H1 (cell line): Measurements from ENCODE around the gene TVP23A. TPM values are rescaled to one million over a fixed set of nuclear protein-coding genes. Genes with fewer than 3 reads are reported as not detected.
A peak's percentile ranks its signal among the peaks of the same experiment; 100 is the strongest.

ENCODE experiments used
- CTCF ChIA-PET: fragments of 300-600 bp; sonication (Branson Sonifier 250); formaldehyde crosslinking; loops from one replicate; lab custom pipeline; 2021; ENCODE audit not compliant: partially characterized antibody; lab: Charles Lee
- POLR2A ChIA-PET: fragments of 300-600 bp; sonication (Branson Sonifier 250); formaldehyde crosslinking; loops from one replicate; lab custom pipeline; 2021; ENCODE audit warnings: inconsistent platforms; ENCODE audit not compliant: partially characterized antibody; lab: Charles Lee
- DNase-seq, 2 experiments: peaks; one replicate each; pipeline versions ENCODE4 v3.0.0 to v3.0.0-alpha.2; 2010 to 2022; ENCODE audit warnings: low spot score in 2 of 2, low read depth in 1 of 2, mixed read lengths in 1 of 2
- FAIRE-seq: peaks from 2 replicates; lab custom pipeline; 2011; peaks lifted over from hg19 to GRCh38; lab: Jason Lieb, UNC
- H2AFZ ChIP-seq: 2 replicates; pipeline ENCODE4 v1.8.1; 2012; ENCODE audit warnings: low read length, inconsistent platforms
- H2AK5ac ChIP-seq: 2 replicates; pipeline ENCODE4 v1.6.1; 2013; ENCODE audit warnings: low read depth, low read length
- H2BK120ac ChIP-seq: replicated peaks from 2 replicates; pipeline ENCODE3; 2013; ENCODE audit warnings: low read depth, low read length, inconsistent platforms
- H2BK12ac ChIP-seq: 2 replicates; pipeline ENCODE4 v1.6.1; 2013; ENCODE audit warnings: low read depth, low read length
- H2BK15ac ChIP-seq: 2 replicates; pipeline ENCODE4 v1.6.1; 2013; ENCODE audit warnings: low read length
- H2BK20ac ChIP-seq: 2 replicates; pipeline ENCODE4 v1.6.1; 2013; ENCODE audit warnings: low read length
- H2BK5ac ChIP-seq: 2 replicates; pipeline ENCODE4 v1.6.1; 2013; ENCODE audit warnings: low read depth, low read length
- H3K14ac ChIP-seq: 2 replicates; pipeline ENCODE4 v1.6.1; 2013; ENCODE audit warnings: inconsistent platforms; ENCODE audit not compliant: insufficient read length
- H3K18ac ChIP-seq: 2 replicates; pipeline ENCODE4 v1.6.1; 2013; ENCODE audit warnings: low read length; ENCODE audit errors: extremely low read depth
- H3K23ac ChIP-seq: 2 replicates; pipeline ENCODE4 v1.6.1; 2013; ENCODE audit warnings: inconsistent platforms; ENCODE audit not compliant: insufficient read length
- H3K23me2 ChIP-seq: 2 replicates; pipeline ENCODE4 v1.6.1; 2013; ENCODE audit warnings: low read depth, low read length
- H3K27ac ChIP-seq: 2 replicates; pipeline ENCODE4 v1.6.1; 2011; ENCODE audit warnings: low read depth, low read length, inconsistent platforms
- H3K27me3 ChIP-seq, 4 experiments: replicated peaks in 1 of 4; 1 replicate in 1 of 4; 2 replicates in 3 of 4; pipeline versions ENCODE4 v1.6.1 to v1.8.1; 2011 to 2013; ENCODE audit warnings: low read length in 3 of 4, mild to moderate bottlenecking in 3 of 4, inconsistent platforms in 2 of 4, mixed read lengths in 2 of 4, moderate library complexity in 1 of 4; ENCODE audit not compliant: control insufficient read depth in 3 of 4, insufficient read depth in 3 of 4; ENCODE audit errors: extremely low read depth in 1 of 4
- H3K36me3 ChIP-seq, 4 experiments: 2 replicates each; pipeline versions ENCODE4 v1.6.1 to v1.8.1; 2011 to 2013; ENCODE audit warnings: mild to moderate bottlenecking in 4 of 4, low read length in 3 of 4, moderate library complexity in 2 of 4, control low read depth in 1 of 4, inconsistent platforms in 1 of 4; ENCODE audit not compliant: insufficient read depth in 4 of 4, control insufficient read depth in 2 of 4
- H3K4ac ChIP-seq: replicated peaks from 2 replicates; pipeline ENCODE3; 2013; ENCODE audit warnings: low read length, low read depth, mixed read lengths, inconsistent platforms; ENCODE audit not compliant: insufficient read length
- H3K4me1 ChIP-seq, 4 experiments: replicated peaks in 1 of 4; 1 replicate in 1 of 4; 2 replicates in 3 of 4; pipeline versions ENCODE4 v1.6.1 to v1.8.1; 2011 to 2013; ENCODE audit warnings: low read length in 3 of 4, inconsistent platforms in 2 of 4, mixed read lengths in 1 of 4; ENCODE audit not compliant: insufficient read depth in 4 of 4, control insufficient read depth in 3 of 4
- H3K4me2 ChIP-seq, 2 experiments: 2 replicates each; pipeline versions ENCODE4 v1.6.1 to v1.8.1; 2011 to 2013; ENCODE audit warnings: low read depth in 2 of 2, low read length in 2 of 2, control low read depth in 1 of 2, inconsistent platforms in 1 of 2, mild to moderate bottlenecking in 1 of 2; ENCODE audit not compliant: insufficient read depth in 1 of 2
- H3K4me3 ChIP-seq, 4 experiments: fragments of 200-600, 300-600 bp in 1 of 4; sonication (generic), shearing (Covaris generic), sonication (Bioruptor Twin) in 1 of 4; 2 replicates each; pipeline versions ENCODE4 v1.5.1 to v1.8.1; 2011 to 2016; ENCODE audit warnings: low read length in 4 of 4, low read depth in 3 of 4, control low read depth in 2 of 4, inconsistent platforms in 2 of 4, mild to moderate bottlenecking in 2 of 4, mixed read lengths in 1 of 4, moderate library complexity in 1 of 4; ENCODE audit not compliant: insufficient read depth in 2 of 4; ENCODE audit errors: extremely low read depth in 1 of 4
- H3K56ac ChIP-seq: replicated peaks from 2 replicates; pipeline ENCODE3; 2013; ENCODE audit warnings: low read depth, mild to moderate bottlenecking, mixed read lengths, low read length, inconsistent platforms; ENCODE audit not compliant: insufficient read length
- H3K79me1 ChIP-seq: 2 replicates; pipeline ENCODE4 v1.6.1; 2013; ENCODE audit warnings: low read depth, low read length, control low read depth
- H3K79me2 ChIP-seq, 2 experiments: 2 replicates each; pipeline versions ENCODE4 v1.6.1 to v1.8.1; 2012 to 2013; ENCODE audit warnings: low read length in 2 of 2, mild to moderate bottlenecking in 2 of 2, inconsistent platforms in 1 of 2; ENCODE audit not compliant: insufficient read depth in 2 of 2, control insufficient read depth in 1 of 2
- H3K9ac ChIP-seq, 4 experiments: replicated peaks in 1 of 4; 1 replicate in 1 of 4; 2 replicates in 3 of 4; pipeline versions ENCODE4 v1.6.1 to v1.8.1; 2011 to 2013; ENCODE audit warnings: low read depth in 3 of 4, low read length in 3 of 4, control low read depth in 2 of 4, mild to moderate bottlenecking in 2 of 4, moderate library complexity in 2 of 4, inconsistent platforms in 1 of 4; ENCODE audit errors: extremely low read depth in 1 of 4
- H3K9me3 ChIP-seq, 2 experiments: 2 replicates each; pipeline versions ENCODE4 v1.6.1 to v1.8.1; 2012 to 2013; ENCODE audit warnings: mild to moderate bottlenecking in 2 of 2, moderate library complexity in 2 of 2, control low read depth in 1 of 2, inconsistent platforms in 1 of 2, low read depth in 1 of 2, low read length in 1 of 2, mixed read lengths in 1 of 2; ENCODE audit not compliant: insufficient read depth in 2 of 2
- H4K20me1 ChIP-seq, 2 experiments: replicated peaks in 1 of 2; 2 replicates each; pipeline versions ENCODE3 to v1.8.1; 2011 to 2013; ENCODE audit warnings: inconsistent platforms in 2 of 2, low read length in 2 of 2, mild to moderate bottlenecking in 1 of 2; ENCODE audit not compliant: insufficient read depth in 2 of 2, control insufficient read depth in 1 of 2
- H4K5ac ChIP-seq: 2 replicates; pipeline ENCODE4 v1.6.1; 2013; ENCODE audit warnings: low read length, low read depth, mixed read lengths, inconsistent platforms; ENCODE audit not compliant: insufficient read length
- H4K8ac ChIP-seq: 2 replicates; pipeline ENCODE4 v1.8.0; 2013; ENCODE audit warnings: mild to moderate bottlenecking, moderate library complexity, low read length, inconsistent platforms; ENCODE audit not compliant: insufficient read depth; ENCODE audit errors: extremely low read depth
- H4K91ac ChIP-seq: replicated peaks from 2 replicates; pipeline ENCODE3; 2013; ENCODE audit warnings: low read length, mixed read lengths, inconsistent platforms; ENCODE audit not compliant: insufficient read length
- ASH2L ChIP-seq: fragments of 200-600, 300-600 bp; sonication (generic); IDR thresholded peaks from one replicate; pipeline ENCODE4 v1.7.1; 2017; ENCODE audit warnings: low read length
- CREB1 ChIP-seq: IDR thresholded peaks from 2 replicates; pipeline ENCODE4 v1.6.1; 2012; ENCODE audit warnings: inconsistent platforms
- FOSL1 ChIP-seq: IDR thresholded peaks from 2 replicates; pipeline ENCODE4 v1.6.1; 2011; ENCODE audit warnings: mild to moderate bottlenecking, low read depth, low read length, moderate library complexity; ENCODE audit not compliant: insufficient read depth
- GABPA ChIP-seq: IDR thresholded peaks from 2 replicates; pipeline ENCODE4 v1.6.1; 2011; ENCODE audit warnings: mild to moderate bottlenecking, low read length, moderate library complexity, borderline replicate concordance; ENCODE audit not compliant: insufficient read depth
- JUN ChIP-seq: IDR thresholded peaks from 2 replicates; pipeline ENCODE4 v1.6.1; 2011; ENCODE audit warnings: low read depth, mild to moderate bottlenecking, improper control_type of control experiment, low read length
- KDM1A ChIP-seq: fragments of 200-600, 300-600 bp; sonication (generic); IDR thresholded peaks from 2 replicates; pipeline ENCODE4 v1.7.1; 2016; ENCODE audit warnings: mild to moderate bottlenecking, low read length, borderline replicate concordance
- MAFK ChIP-seq: IDR thresholded peaks from 2 replicates; pipeline ENCODE4 v1.6.1; 2012; ENCODE audit warnings: low read depth, mild to moderate bottlenecking, improper control_type of control experiment, low read length
- NANOG ChIP-seq: IDR thresholded peaks from 2 replicates; pipeline ENCODE4 v1.6.1; 2011; ENCODE audit warnings: low read length, low read depth, mild to moderate bottlenecking, inconsistent platforms; ENCODE audit not compliant: insufficient read depth, poor library complexity, severe bottlenecking
- RBBP5 ChIP-seq: IDR thresholded peaks from 2 replicates; pipeline ENCODE4 v1.7.1; 2012; ENCODE audit warnings: low read depth, mild to moderate bottlenecking, inconsistent platforms, low read length, moderate library complexity, borderline replicate concordance
- SAP30 ChIP-seq: fragments of 300-600 bp; sonication (generic); IDR thresholded peaks from 2 replicates; pipeline ENCODE4 v1.7.1; 2012; ENCODE audit warnings: low read length, moderate library complexity, mild to moderate bottlenecking, inconsistent platforms; ENCODE audit not compliant: insufficient read depth, insufficient replicate concordance
- YY1 ChIP-seq: IDR thresholded peaks from 2 replicates; pipeline ENCODE4 v1.6.1; 2011; ENCODE audit warnings: low read depth, mild to moderate bottlenecking, low read length
- WGBS, 2 experiments: shearing (Covaris generic) in 1 of 2; methylation state at CpG; one replicate each; pipeline versions ENCODE4 v1.1.6 to v1.1.7; 2013 to 2015; ENCODE audit warnings: low lambda C conversion rate in 2 of 2, mixed read lengths in 2 of 2, inconsistent platforms in 1 of 2, low coverage in 1 of 2, missing lambda C conversion rate in 1 of 2; ENCODE audit not compliant: insufficient replicate concordance in 2 of 2, insufficient coverage in 1 of 2, insufficient read length in 1 of 2; ENCODE audit errors: extremely low coverage in 1 of 2, missing lambda C conversion rate in 1 of 2; 5-methylcytosine and 5-hydroxymethylcytosine counted together
- polyA plus RNA-seq, 7 experiments: library from polyadenylated mRNA; depleted of rRNA in 3 of 7; stranded (reverse) in 5 of 7; unstranded in 2 of 7; fragments of >200 nt in 5 of 7; fragments of 200-250 nt in 2 of 7; gene quantifications; 1 replicate in 5 of 7; 2 replicates in 1 of 7; 4 replicates in 1 of 7; pipeline versions ENCODE4 v1.2.1 to v1.2.3, GENCODE V29; 2011 to 2013; ENCODE audit warnings: missing spikeins in 2 of 7, mixed read lengths in 2 of 7
- total RNA-seq: library from RNA; stranded (reverse); fragmentation: NEBNext Ultra II Directional; extraction: Animal tissue kit (Norgen Biotek cat#: 25700); gene quantifications from 2 replicates; pipeline ENCODE4 v1.2.1, GENCODE V29; 2021

TVP23A gene
- total and polyA plus RNA-seq, 2 of the 8 experiments (the other 6 are each of a cell fraction or from before 2014, with no cell fraction given), result 2.2 to 3.1 TPM

DNA sequence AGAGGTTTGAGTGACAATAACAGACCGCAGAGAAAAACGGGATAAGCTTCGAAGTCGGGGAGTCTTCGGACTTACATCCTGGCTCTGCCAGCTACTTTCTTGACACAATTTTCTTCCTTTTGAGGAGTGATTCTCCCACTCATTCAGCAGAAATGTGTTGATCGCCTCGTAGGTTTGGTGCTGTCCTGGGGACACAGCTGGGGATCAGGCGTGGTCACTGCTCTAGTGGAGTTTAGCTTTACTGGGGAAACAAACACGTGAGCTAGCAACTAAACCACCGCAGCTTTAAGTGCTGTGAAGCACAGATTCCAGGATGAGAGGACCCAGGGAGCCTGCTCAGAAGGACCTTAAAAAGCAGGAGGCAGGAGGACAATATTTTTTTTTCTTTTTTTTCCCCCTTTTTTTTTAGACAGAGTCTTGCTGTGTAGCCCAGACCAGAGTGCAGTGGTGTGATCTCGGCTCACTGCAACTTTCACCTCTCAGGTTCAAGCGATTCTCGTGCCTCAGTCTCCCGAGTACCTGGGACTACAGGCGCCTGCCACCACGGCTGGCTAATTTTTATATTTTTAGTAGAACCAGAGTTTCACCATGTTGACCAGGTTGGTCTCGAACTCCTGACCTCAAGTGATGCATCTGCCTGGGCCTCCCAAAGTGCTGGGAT, 74.1 kb downstream of the TVP23A start:
- H2AFZ ChIP-seq, result peak overlapping the region; percentile 97
- H2BK15ac ChIP-seq, result no peak overlapping the region
- no peak overlapping the region for H3K14ac ChIP-seq
- no peak overlapping the region for H3K23ac ChIP-seq
- no peak overlapping the region for H2BK12ac ChIP-seq
- POLR2A ChIA-PET, result interaction anchor here (0.6 to 1.3 kb wide), 10 partner anchors 9 to 1434 kb away, joined by 3 to 5 read pairs (median 4); no protein-coding TSS in a partner anchor
- no peak overlapping the region for H2BK5ac ChIP-seq
- no peaks in the 10 kb centered on the region for H3K27me3 ChIP-seq
- 45% methylated on average over 17 of the region's 17 CpGs; no CpG with 5 or more reads in 1 of the 2 experiments for WGBS, 2 experiments
- no peak overlapping the region for H4K8ac ChIP-seq
- H2BK20ac ChIP-seq, result no peak overlapping the region
- H3K4me2 ChIP-seq, result peak overlapping the region; percentile 68 to 95
- peak overlapping the region; percentile 8 for H3K56ac ChIP-seq
- no peak overlapping the region for H2AK5ac ChIP-seq
- no peaks in the 10 kb centered on the region for H4K20me1 ChIP-seq
- no peaks in the 10 kb centered on the region for H3K79me2 ChIP-seq
- DNase-seq, result no peak
- no peak overlapping the region for H3K18ac ChIP-seq
- H3K9me3 ChIP-seq, result no peaks in the 10 kb centered on the region
- peaks cover 4% of the 10 kb centered on the region; the same call in 1 of the 2 replicates for H3K23me2 ChIP-seq
- peak overlapping the region; percentile 75 for H4K5ac ChIP-seq
- H3K79me1 ChIP-seq, result no peaks in the 10 kb centered on the region
- H2BK120ac ChIP-seq, result no peak overlapping the region
- no peak overlapping the region for H3K27ac ChIP-seq
- no peak for FAIRE-seq
- no peak overlapping the region for H4K91ac ChIP-seq
- H3K4me3 ChIP-seq, result peak overlapping the region; percentile 38 to 79 (median 47)
- CTCF ChIA-PET, result interaction anchor here (0.6 to 3.0 kb wide), 7 partner anchors 9 to 395 kb away, joined by 3 to 12 read pairs (median 4); partner anchors contain the start of gene CIITA
- H3K9ac ChIP-seq, result peak overlapping the region in 3 of 4 experiments; percentile 42 to 65 (median 52); a peak in 4 of 7 replicates
- no peak overlapping the region for H3K4ac ChIP-seq
- H3K36me3 ChIP-seq, result peaks cover 0 to 6% (median 1%) of the 10 kb centered on the region in 4 experiments; a peak in 2 of 8 replicates
- H3K4me1 ChIP-seq, result peaks cover 0 to 4% (median 2%) of the 10 kb centered on the region in 4 experiments; a peak in 5 of 7 replicates
- TF ChIP-seq NANOG (no peak), JUN (no peak), GABPA (no peak), ASH2L (peak; percentile 6), MAFK (no peak), YY1 (no peak), RBBP5 (0 out of 2 replicates have a peak, but pooled peaks have one; percentile 4), CREB1 (no peak), SAP30 (no peak), FOSL1 (no peak), KDM1A (no peak)
